ENCODE measurements around the gene OXCT2.

Gene OXCT2

GRCh38 chr1:39762550-39763540, 8.3 kb downstream of the OXCT2 start:
- DNase-seq (ENCODE audit: low read depth) = no peak

- DNase-seq (ENCODE audit: low read depth) = no peak
Measured at GRCh38 chr1:39761557-39762260, 9.4 kb downstream of the OXCT2 start.

GRCh38 chr1:39761016-39761415, 10.1 kb downstream of the OXCT2 start:
- no peak for DNase-seq (ENCODE audit: low read depth)

GRCh38 chr1:39760074-39761008, 10.8 kb downstream of the OXCT2 start:
- DNase-seq (ENCODE audit: low read depth) = no peak

- DNase-seq (ENCODE audit: low read depth) = no peak
Measured at GRCh38 chr1:39759436-39759726, 11.8 kb downstream of the OXCT2 start.

GRCh38 chr1:39758556-39759435, 12.4 kb downstream of the OXCT2 start:
- no peak for DNase-seq (ENCODE audit: low read depth)

- no peak for DNase-seq (ENCODE audit: low read depth)
Measured at GRCh38 chr1:39757501-39757900, 13.6 kb downstream of the OXCT2 start.

- no peak for DNase-seq (ENCODE audit: low read depth)
Measured at GRCh38 chr1:39755965-39756659, 15.0 kb downstream of the OXCT2 start.

- no peak for DNase-seq (ENCODE audit: low read depth)
Measured at GRCh38 chr1:39754906-39755504, 16.1 kb downstream of the OXCT2 start.

GRCh38 chr1:39754026-39754570, 17.1 kb downstream of the OXCT2 start:
- DNase-seq (ENCODE audit: low read depth) = no peak

GRCh38 chr1:39753132-39754025, 17.8 kb downstream of the OXCT2 start:
- no peak for DNase-seq (ENCODE audit: low read depth)

GRCh38 chr1:39752703-39753102, 18.4 kb downstream of the OXCT2 start:
- DNase-seq (ENCODE audit: low read depth) = no peak

GRCh38 chr1:39751595-39751994, 19.6 kb downstream of the OXCT2 start:
- no peak for DNase-seq (ENCODE audit: low read depth)

GRCh38 chr1:39745016-39745670, 26.0 kb downstream of the OXCT2 start:
- no peak for DNase-seq (ENCODE audit: low read depth)

GRCh38 chr1:39738622-39739366, 32.4 kb downstream of the OXCT2 start, which contains the start of gene PPIE:
Gene PPIE (plus strand): TSS chr1:39738882. CDS start chr1:39738901, 19 bp downstream.
- DNase-seq (ENCODE audit: low read depth) = peak; percentile 84

- DNase-seq (ENCODE audit: low read depth) = no peak
Measured at GRCh38 chr1:39737546-39738169, 33.5 kb downstream of the OXCT2 start.

GRCh38 chr1:39735731-39736130, 35.4 kb downstream of the OXCT2 start:
- no peak for DNase-seq (ENCODE audit: low read depth)
